CD4-positive, alpha-beta T cell treated with Interleukin-4 for 1 hour (primary cell): ENCODE results near the gene KLHL29.

Experiments
- DNase-seq, 2 donors: peaks; one replicate each; pipeline ENCODE4 v3.0.0-alpha.2; 2020 to 2022

Gene KLHL29

GRCh38 chr2:23666980-23667357, 282.0 kb downstream of the KLHL29 start:
- no peak for DNase-seq

- DNase-seq, result no peak
Observed at GRCh38 chr2:23668756-23669304, 283.9 kb downstream of the KLHL29 start.

- no peak for DNase-seq
Observed at GRCh38 chr2:23669413-23670244, 284.6 kb downstream of the KLHL29 start.

- DNase-seq, result no peak
Observed at GRCh38 chr2:23670245-23670592, 285.2 kb downstream of the KLHL29 start.

GRCh38 chr2:23673082-23673481, 288.1 kb downstream of the KLHL29 start:
- no peak for DNase-seq

GRCh38 chr2:23673830-23674679, 289.1 kb downstream of the KLHL29 start:
- no peak for DNase-seq

- DNase-seq, result no peak
Observed at GRCh38 chr2:23675506-23675905, 290.5 kb downstream of the KLHL29 start.

- DNase-seq, result no peak
Observed at GRCh38 chr2:23677836-23678235, 292.9 kb downstream of the KLHL29 start.

GRCh38 chr2:23679044-23679443, 294.1 kb downstream of the KLHL29 start:
- DNase-seq, result no peak

- DNase-seq, result no peak
Observed at GRCh38 chr2:23680951-23681350, 296.0 kb downstream of the KLHL29 start.

- DNase-seq, result no peak
Observed at GRCh38 chr2:23681356-23682140, 296.6 kb downstream of the KLHL29 start.

- DNase-seq, result no peak
Observed at GRCh38 chr2:23682481-23682880, 297.5 kb downstream of the KLHL29 start.

GRCh38 chr2:23683001-23683400, 298.0 kb downstream of the KLHL29 start:
- no peak for DNase-seq

GRCh38 chr2:23684395-23685176, 299.6 kb downstream of the KLHL29 start:
- no peak for DNase-seq

- DNase-seq, result no peak
Observed at GRCh38 chr2:23685181-23685580, 300.2 kb downstream of the KLHL29 start.

- no peak for DNase-seq
Observed at GRCh38 chr2:23685706-23686105, 300.7 kb downstream of the KLHL29 start.

- no peak for DNase-seq
Observed at GRCh38 chr2:23686405-23687029, 301.5 kb downstream of the KLHL29 start.

GRCh38 chr2:23687214-23687613, 302.2 kb downstream of the KLHL29 start:
- no peak for DNase-seq

- DNase-seq, result no peak
Observed at GRCh38 chr2:23687713-23688112, 302.7 kb downstream of the KLHL29 start.

- DNase-seq, result no peak
Observed at GRCh38 chr2:23688486-23689130, 303.6 kb downstream of the KLHL29 start.

GRCh38 chr2:23689131-23689700, 304.2 kb downstream of the KLHL29 start:
- DNase-seq, result no peak
